K562 (cell line): ENCODE results near the gene CELSR1. TPM values are rescaled to one million over a fixed set of nuclear protein-coding genes. Genes with fewer than 3 reads are reported as not detected.

ENCODE experiments used
- ATAC-seq: fragments of 200-7000 bp; cut with Tn5 transposase; 3 replicates; pipeline ENCODE4 v1.9.1; 2020; ENCODE audit warnings: moderate library complexity
- BruUV-seq: library from RNA; stranded (reverse); fragments of 400-500 nt; replicated peaks from 2 replicates; lab custom pipeline; 2021; lab: Mats Ljungman, UMichigan
- CTCF ChIA-PET: fragments of 300-600 bp; formaldehyde crosslinking; extraction: SDS; loops from one replicate; lab custom pipeline; 2021; ENCODE audit warnings: low intra/inter-chr PET ratio; lab: Yijun Ruan, JAX
- POLR2A ChIA-PET: fragments of 300-600, 350-650 bp; sonication (Branson Sonifier 250); formaldehyde crosslinking; extraction: SDS; loops from one replicate; lab custom pipeline; 2021; ENCODE audit warnings: antibody characterized with exemption, inconsistent platforms; lab: Yijun Ruan, JAX
- DNase-seq, 4 experiments: peaks; one replicate each; pipeline versions ENCODE4 v3.0.0 to v3.0.0-alpha.2; 2011 to 2018; ENCODE audit warnings: low spot score in 3 of 4, mixed read lengths in 3 of 4; ENCODE audit errors: extremely low read depth in 1 of 4
- FAIRE-seq: peaks from 2 replicates; lab custom pipeline; 2011; peaks lifted over from hg19 to GRCh38; lab: Jason Lieb, UNC
- H2AFZ ChIP-seq: 2 replicates; pipeline ENCODE4 v1.6.0; 2011; ENCODE audit warnings: low read depth, low read length, control low read depth, inconsistent platforms
- H3K27ac ChIP-seq: fragments of 200-600 bp; 3 replicates; pipeline ENCODE4 v1.8.0; 2011; ENCODE audit warnings: low read depth, mild to moderate bottlenecking, control low read depth, inconsistent platforms, low read length, moderate library complexity, mixed read lengths; ENCODE audit errors: extremely low read depth
- H3K27me3 ChIP-seq, 2 experiments: fragments of 300-600 bp in 1 of 2; 2 replicates in 1 of 2; 3 replicates in 1 of 2; pipeline versions ENCODE4 v1.6.0 to v1.8.0; 2011; ENCODE audit warnings: inconsistent platforms in 2 of 2, low read length in 2 of 2, mild to moderate bottlenecking in 1 of 2, mixed read lengths in 1 of 2, moderate library complexity in 1 of 2; ENCODE audit not compliant: control insufficient read depth in 2 of 2, insufficient read depth in 2 of 2
- H3K36me3 ChIP-seq: fragments of 300-600 bp; 3 replicates; pipeline ENCODE4 v1.8.0; 2011; ENCODE audit warnings: mild to moderate bottlenecking, low read length, inconsistent platforms; ENCODE audit not compliant: control insufficient read depth, insufficient read depth
- H3K4me1 ChIP-seq, 2 experiments: fragments of 200-600 bp in 1 of 2; replicated peaks in 1 of 2; 2 replicates in 1 of 2; 3 replicates in 1 of 2; pipeline versions ENCODE4 v1.5.1 to v1.8.0; 2011; ENCODE audit warnings: inconsistent platforms in 2 of 2, low read length in 2 of 2, mild to moderate bottlenecking in 1 of 2, mixed read lengths in 1 of 2, moderate library complexity in 1 of 2; ENCODE audit not compliant: control insufficient read depth in 2 of 2, insufficient read depth in 2 of 2
- H3K4me2 ChIP-seq: 2 replicates; pipeline ENCODE4 v1.6.1; 2011; ENCODE audit warnings: low read length, control low read depth, inconsistent platforms, mixed read lengths; ENCODE audit not compliant: insufficient read depth
- H3K4me3 ChIP-seq: fragments of 200-600 bp; sonication (generic), shearing (Covaris generic); 2 replicates; pipeline ENCODE4 v1.5.1; 2016; ENCODE audit warnings: control low read depth, inconsistent platforms
- H3K79me2 ChIP-seq: fragments of 200-600 bp; 3 replicates; pipeline ENCODE4 v1.8.0; 2011; ENCODE audit warnings: low read length, inconsistent platforms; ENCODE audit not compliant: control insufficient read depth, insufficient read depth
- H3K9ac ChIP-seq, 2 experiments: 2 replicates each; pipeline versions ENCODE4 v1.6.0 to v1.6.1; 2011; ENCODE audit warnings: low read depth in 2 of 2, low read length in 2 of 2, control low read depth in 1 of 2, inconsistent platforms in 1 of 2, mild to moderate bottlenecking in 1 of 2, mixed read lengths in 1 of 2; ENCODE audit not compliant: insufficient read depth in 1 of 2
- H3K9me1 ChIP-seq: one replicate; pipeline ENCODE4 v1.6.0; 2011; ENCODE audit warnings: inconsistent platforms, mild to moderate bottlenecking, low read length, moderate library complexity; ENCODE audit not compliant: control insufficient read depth, insufficient read depth
- H3K9me3 ChIP-seq: replicated peaks from 2 replicates; pipeline ENCODE4 v1.5.1; 2011; ENCODE audit warnings: low read depth, low read length, inconsistent platforms; ENCODE audit not compliant: control insufficient read depth, insufficient read depth
- H4K20me1 ChIP-seq: replicated peaks from 2 replicates; pipeline ENCODE4 v1.6.1; 2011; ENCODE audit warnings: low read length, inconsistent platforms, mixed read lengths; ENCODE audit not compliant: control insufficient read depth, insufficient read depth
- CBX5 ChIP-seq: IDR thresholded peaks from 2 replicates; pipeline ENCODE4 v1.6.1; 2014; ENCODE audit warnings: low read depth, borderline replicate concordance
- DACH1 ChIP-seq: fragments of 450-650 bp; IDR thresholded peaks from 2 replicates; pipeline ENCODE4 v1.6.1; 2018; ENCODE audit not compliant: partially characterized antibody
- FOS ChIP-seq: IDR thresholded peaks from 3 replicates; pipeline ENCODE4 v1.6.1; 2011; ENCODE audit not compliant: insufficient read length; ENCODE audit errors: extremely low read depth
- GABPA ChIP-seq: fragments of 200-800 bp; sonication (Bioruptor generic); conservative IDR thresholded peaks from 2 replicates; pipeline ENCODE4 v1.6.1; 2016; ENCODE audit warnings: low read depth, missing genetic modification characterization, missing compliant biosample characterization
- IFI16 ChIP-seq: fragments of 250-450 bp; sonication (Bioruptor Pico); IDR thresholded peaks from 2 replicates; pipeline ENCODE4 v2.1.2; 2022; ENCODE audit warnings: mild to moderate bottlenecking, inconsistent platforms
- KLF1 ChIP-seq: fragments of 450-650 bp; IDR thresholded peaks from 2 replicates; pipeline ENCODE4 v1.6.1; 2016; ENCODE audit warnings: missing genetic modification characterization, missing compliant biosample characterization
- MTA2 ChIP-seq: fragments of 450-650 bp; IDR thresholded peaks from 2 replicates; pipeline ENCODE4 v1.6.1; 2016; ENCODE audit warnings: low read depth
- NCOA1 ChIP-seq: fragments of 450-650 bp; IDR thresholded peaks from 2 replicates; pipeline ENCODE4 v1.6.1; 2016; ENCODE audit warnings: low read depth
- SNIP1 ChIP-seq: fragments of 450-650 bp; IDR thresholded peaks from 2 replicates; pipeline ENCODE4 v1.7.1; 2017; ENCODE audit warnings: low read depth, mild to moderate bottlenecking
- TAF1 ChIP-seq: IDR thresholded peaks from 2 replicates; pipeline ENCODE4 v1.6.1; 2011; ENCODE audit warnings: mild to moderate bottlenecking, low read length, moderate library complexity; ENCODE audit not compliant: insufficient read depth, control insufficient read depth, severe bottlenecking; ENCODE audit errors: extremely low read depth
- TSC22D4 ChIP-seq: fragments of 450-650 bp; IDR thresholded peaks from 2 replicates; pipeline ENCODE4 v1.6.1; 2016; ENCODE audit warnings: missing genetic modification characterization, missing biosample characterization, control low read depth
- YBX1 ChIP-seq: fragments of 450-650 bp; IDR thresholded peaks from 2 replicates; pipeline ENCODE4 v1.7.1; 2016; ENCODE audit warnings: mild to moderate bottlenecking
- ZNF696 ChIP-seq: fragments of 250-450 bp; sonication (Bioruptor Pico); conservative IDR thresholded peaks from 2 replicates; pipeline ENCODE4 v1.4.0; 2020; ENCODE audit warnings: mild to moderate bottlenecking, moderate library complexity
- WGBS: fragments of 100-300 bp; shearing (Covaris generic); methylation state at CpG from one replicate; pipeline ENCODE4 v1.1.6; 2016; ENCODE audit warnings: low coverage, mixed read lengths; ENCODE audit not compliant: insufficient coverage; ENCODE audit errors: missing lambda C conversion rate; 5-methylcytosine and 5-hydroxymethylcytosine counted together
- in situ Hi-C: fragments of 300-500 bp; cut with MboI; formaldehyde crosslinking; loops from 4 replicates; pipeline ENCODE4 v1.15.0; 2018; ENCODE audit warnings: inconsistent platforms, mixed read lengths
- intact Hi-C: fragments of 100-400 bp; cut with micrococcal nuclease; formaldehyde crosslinking; loops from 2 replicates; pipeline ENCODE4 v1.14.2; 2022
- polyA plus RNA-seq, 8 experiments: library from polyadenylated mRNA; depleted of rRNA in 4 of 8; stranded (reverse) in 5 of 8; unstranded in 3 of 8; fragments of >200 nt; fragmentation: Nextera tagmentation in 2 of 8; fragmentation: Illumina TruSeq in 1 of 8; extraction: Ambion mirVana in 2 of 8; extraction: Trizol in 1 of 8; gene quantifications; 2 replicates each; pipeline versions ENCODE4 v1.2.1 to v1.2.3, GENCODE V29; 2011 to 2014; ENCODE audit warnings: inconsistent platforms in 1 of 8, missing spikeins in 1 of 8
- total RNA-seq, 7 experiments: library from RNA; depleted of rRNA in 6 of 7; stranded (reverse); fragments of >200 nt in 6 of 7; fragmentation: Illumina TruSeq in 2 of 7; extraction: Trizol in 2 of 7; gene quantifications; 2 replicates each; pipeline versions ENCODE4 v1.2.1 to v1.2.3, GENCODE V29; 2011 to 2021; ENCODE audit warnings: low replicate concordance in 1 of 7
- TF ChIP-seq, protein P1 (sequence below): fragments of 450-650 bp; IDR thresholded peaks from 2 replicates; pipeline ENCODE4 v1.6.1; 2016; ENCODE audit warnings: mild to moderate bottlenecking
- TF ChIP-seq, protein P2 (sequence below), 2 experiments: fragments of 450-650 bp; IDR thresholded peaks; 2 replicates each; pipeline ENCODE4 v1.6.1; 2016

Gene CELSR1
- total and polyA plus RNA-seq, 9 of the 15 experiments (the other 6 are each of a cell fraction or from before 2014, with no cell fraction given), result under 0.01 to 0.09 TPM; not detected in 7

DNA sequence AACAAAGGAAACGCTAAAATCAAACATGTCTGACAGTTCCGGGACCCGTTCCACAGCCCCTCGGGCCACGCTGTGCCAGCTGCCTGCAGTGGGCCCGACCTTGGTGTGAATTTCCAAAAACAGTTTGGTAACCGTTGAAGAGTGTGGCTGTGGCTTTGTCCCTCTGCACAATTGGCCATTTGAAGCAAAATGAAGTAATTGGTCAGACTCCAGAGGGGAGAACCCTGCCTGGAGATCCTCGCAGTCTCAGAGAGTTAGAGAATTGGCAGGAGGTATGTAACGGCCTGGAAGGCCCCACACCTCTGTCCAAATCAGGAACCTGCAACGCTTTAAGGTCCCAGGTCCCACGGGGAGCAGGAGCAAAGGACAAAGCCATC, 175.6 kb downstream of the CELSR1 start:
- ChIA-PET CTCF (no interaction called here), POLR2A (no interaction called here)
- peaks cover 0 to 27% of the 10 kb centered on the region in 2 experiments; a peak in 2 of 5 replicates for H3K4me1 ChIP-seq
- 16% methylated on average over 11 of the region's 11 CpGs for WGBS
- FAIRE-seq, result no peak
- BruUV-seq, result no TSS peak
- no peak overlapping the region for H3K9ac ChIP-seq
- no peaks in the 10 kb centered on the region for H3K36me3 ChIP-seq
- no peaks in the 10 kb centered on the region for H3K79me2 ChIP-seq
- no peak overlapping the region for H2AFZ ChIP-seq
- intact Hi-C loops, result no loop called here
- H4K20me1 ChIP-seq, result no peaks in the 10 kb centered on the region
- peaks cover 5 to 23% of the 10 kb centered on the region in 2 experiments; a peak in 4 of 5 replicates for H3K27me3 ChIP-seq
- no peak for DNase-seq
- ATAC-seq, result no peak
- in situ Hi-C loops, result no loop called here
- H3K9me1 ChIP-seq, result no peaks in the 10 kb centered on the region
- H3K9me3 ChIP-seq, result no peaks in the 10 kb centered on the region
- H3K27ac ChIP-seq, result no peak overlapping the region
- H3K4me3 ChIP-seq, result no peak overlapping the region
- H3K4me2 ChIP-seq, result no peak overlapping the region
- TF ChIP-seq TAF1 (no peak), KLF1 (tag) (no peak), TSC22D4 (tag) (no peak), GABPA (no peak)

DNA sequence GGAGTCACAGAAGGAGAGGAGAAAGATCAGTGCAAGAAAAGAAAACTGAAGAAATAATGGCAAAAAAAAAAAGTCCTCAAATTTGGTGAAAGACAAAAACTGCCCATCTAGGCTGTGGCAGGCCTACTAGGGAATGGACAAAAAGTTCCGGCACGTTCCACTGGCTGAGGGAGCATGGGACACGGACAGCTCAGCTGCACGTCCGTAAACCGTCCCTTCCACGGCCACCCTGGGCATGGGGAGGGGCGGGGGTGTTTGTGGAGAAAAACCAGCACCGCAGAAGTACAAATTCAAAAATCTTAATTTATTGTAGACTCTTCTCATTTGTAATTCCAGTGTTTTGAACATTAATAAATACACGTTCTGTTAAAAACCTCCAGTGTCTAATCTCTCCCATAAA, 176.5 kb downstream of the CELSR1 start:
- WGBS, result 29% methylated on average over 9 of the region's 10 CpGs
- TF ChIP-seq CBX5 (no peak), FOS (no peak), YBX1 (no peak), IFI16 (no peak), ZNF696 (no peak), MTA2 (no peak), DACH1 (no peak), SNIP1 (no peak), NCOA1 (no peak)
- TF ChIP-seq, protein P1, sequence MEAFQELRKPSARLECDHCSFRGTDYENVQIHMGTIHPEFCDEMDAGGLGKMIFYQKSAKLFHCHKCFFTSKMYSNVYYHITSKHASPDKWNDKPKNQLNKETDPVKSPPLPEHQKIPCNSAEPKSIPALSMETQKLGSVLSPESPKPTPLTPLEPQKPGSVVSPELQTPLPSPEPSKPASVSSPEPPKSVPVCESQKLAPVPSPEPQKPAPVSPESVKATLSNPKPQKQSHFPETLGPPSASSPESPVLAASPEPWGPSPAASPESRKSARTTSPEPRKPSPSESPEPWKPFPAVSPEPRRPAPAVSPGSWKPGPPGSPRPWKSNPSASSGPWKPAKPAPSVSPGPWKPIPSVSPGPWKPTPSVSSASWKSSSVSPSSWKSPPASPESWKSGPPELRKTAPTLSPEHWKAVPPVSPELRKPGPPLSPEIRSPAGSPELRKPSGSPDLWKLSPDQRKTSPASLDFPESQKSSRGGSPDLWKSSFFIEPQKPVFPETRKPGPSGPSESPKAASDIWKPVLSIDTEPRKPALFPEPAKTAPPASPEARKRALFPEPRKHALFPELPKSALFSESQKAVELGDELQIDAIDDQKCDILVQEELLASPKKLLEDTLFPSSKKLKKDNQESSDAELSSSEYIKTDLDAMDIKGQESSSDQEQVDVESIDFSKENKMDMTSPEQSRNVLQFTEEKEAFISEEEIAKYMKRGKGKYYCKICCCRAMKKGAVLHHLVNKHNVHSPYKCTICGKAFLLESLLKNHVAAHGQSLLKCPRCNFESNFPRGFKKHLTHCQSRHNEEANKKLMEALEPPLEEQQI, result no peak
- TF ChIP-seq, protein P2, sequence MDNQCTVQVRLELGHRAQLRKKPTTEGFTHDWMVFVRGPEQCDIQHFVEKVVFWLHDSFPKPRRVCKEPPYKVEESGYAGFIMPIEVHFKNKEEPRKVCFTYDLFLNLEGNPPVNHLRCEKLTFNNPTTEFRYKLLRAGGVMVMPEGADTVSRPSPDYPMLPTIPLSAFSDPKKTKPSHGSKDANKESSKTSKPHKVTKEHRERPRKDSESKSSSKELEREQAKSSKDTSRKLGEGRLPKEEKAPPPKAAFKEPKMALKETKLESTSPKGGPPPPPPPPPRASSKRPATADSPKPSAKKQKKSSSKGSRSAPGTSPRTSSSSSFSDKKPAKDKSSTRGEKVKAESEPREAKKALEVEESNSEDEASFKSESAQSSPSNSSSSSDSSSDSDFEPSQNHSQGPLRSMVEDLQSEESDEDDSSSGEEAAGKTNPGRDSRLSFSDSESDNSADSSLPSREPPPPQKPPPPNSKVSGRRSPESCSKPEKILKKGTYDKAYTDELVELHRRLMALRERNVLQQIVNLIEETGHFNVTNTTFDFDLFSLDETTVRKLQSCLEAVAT (IDR thresholded peaks at IDR 0.05), result no peak

More for the DNA sequence above, 176.5 kb downstream of the CELSR1 start:
- no peak overlapping the region for H3K4me2 ChIP-seq
- no TSS peak for BruUV-seq
- H3K36me3 ChIP-seq, result peaks cover 1% of the 10 kb centered on the region; the same call in 1 of the 3 replicates
- no peaks in the 10 kb centered on the region for H4K20me1 ChIP-seq
- intact Hi-C loops (no loop called here), in situ Hi-C loops (no loop called here)
- no peak overlapping the region for H3K27ac ChIP-seq
- ATAC-seq (no peak), FAIRE-seq (no peak), DNase-seq (no peak)
- POLR2A ChIA-PET, result no interaction called here
- H3K9me3 ChIP-seq, result no peaks in the 10 kb centered on the region
- peaks cover 0 to 20% of the 10 kb centered on the region in 2 experiments; a peak in 2 of 5 replicates for H3K4me1 ChIP-seq
- no peak overlapping the region for H2AFZ ChIP-seq
- CTCF ChIA-PET, result no interaction called here
- no peaks in the 10 kb centered on the region for H3K79me2 ChIP-seq
- no peak overlapping the region for H3K4me3 ChIP-seq
- peaks cover 5 to 23% of the 10 kb centered on the region in 2 experiments; a peak in 4 of 5 replicates for H3K27me3 ChIP-seq
- no peaks in the 10 kb centered on the region for H3K9me1 ChIP-seq
- H3K9ac ChIP-seq, result no peak overlapping the region
